GM12865 (cell line): ENCODE results near the gene TET1.
"Not testable (repeated sequence)": the region's sequence is repeated elsewhere in the genome, so short reads cannot be mapped to it uniquely, and the experiment has no call there.

Source experiments
- DNase-seq: peaks from one replicate; pipeline ENCODE4 v3.0.0; 2010; ENCODE audit warnings: low read depth
- H3K4me3 ChIP-seq: 2 replicates; pipeline ENCODE4 v1.5.1; 2011; ENCODE audit warnings: mild to moderate bottlenecking, low read depth, low read length, control low read depth
- CTCF ChIP-seq: IDR thresholded peaks from 2 replicates; pipeline ENCODE4 v1.5.1; 2011; ENCODE audit warnings: low read length, control low read depth, low read depth, inconsistent platforms; ENCODE audit not compliant: insufficient read depth; ENCODE audit errors: missing control alignments

Gene TET1

GRCh38 chr10:68734349-68734748 is 174.2 kb downstream of the TET1 start:
- no peak for TF ChIP-seq CTCF
- DNase-seq, result no peak

GRCh38 chr10:68735119-68735518 is 175.0 kb downstream of the TET1 start:
- no peak for TF ChIP-seq CTCF
- H3K4me3 ChIP-seq, result no peak overlapping the region
- DNase-seq, result no peak

More at GRCh38 chr10:68734349-68734748, 174.2 kb downstream of the TET1 start:
- no peak overlapping the region for H3K4me3 ChIP-seq

- H3K4me3 ChIP-seq, DNase-seq: not testable (repeated sequence)
Measured at GRCh38 chr10:68735739-68736138, 175.6 kb downstream of the TET1 start.

GRCh38 chr10:68740676-68741075 is 180.5 kb downstream of the TET1 start:
- DNase-seq, H3K4me3 ChIP-seq: not testable (repeated sequence)

- H3K4me3 ChIP-seq, result no peak overlapping the region
- no peak for DNase-seq
- TF ChIP-seq CTCF, result no peak
Measured at GRCh38 chr10:68742397-68742796, 182.3 kb downstream of the TET1 start.
